Measurements from ENCODE around the gene CACNA1B. TPM values are rescaled to one million over a fixed set of nuclear protein-coding genes. Genes with fewer than 3 reads are reported as not detected.

Gene CACNA1B
- total and polyA plus RNA-seq, 11 donors: 0.03 to 0.25 (median 0.13) TPM

DNA sequence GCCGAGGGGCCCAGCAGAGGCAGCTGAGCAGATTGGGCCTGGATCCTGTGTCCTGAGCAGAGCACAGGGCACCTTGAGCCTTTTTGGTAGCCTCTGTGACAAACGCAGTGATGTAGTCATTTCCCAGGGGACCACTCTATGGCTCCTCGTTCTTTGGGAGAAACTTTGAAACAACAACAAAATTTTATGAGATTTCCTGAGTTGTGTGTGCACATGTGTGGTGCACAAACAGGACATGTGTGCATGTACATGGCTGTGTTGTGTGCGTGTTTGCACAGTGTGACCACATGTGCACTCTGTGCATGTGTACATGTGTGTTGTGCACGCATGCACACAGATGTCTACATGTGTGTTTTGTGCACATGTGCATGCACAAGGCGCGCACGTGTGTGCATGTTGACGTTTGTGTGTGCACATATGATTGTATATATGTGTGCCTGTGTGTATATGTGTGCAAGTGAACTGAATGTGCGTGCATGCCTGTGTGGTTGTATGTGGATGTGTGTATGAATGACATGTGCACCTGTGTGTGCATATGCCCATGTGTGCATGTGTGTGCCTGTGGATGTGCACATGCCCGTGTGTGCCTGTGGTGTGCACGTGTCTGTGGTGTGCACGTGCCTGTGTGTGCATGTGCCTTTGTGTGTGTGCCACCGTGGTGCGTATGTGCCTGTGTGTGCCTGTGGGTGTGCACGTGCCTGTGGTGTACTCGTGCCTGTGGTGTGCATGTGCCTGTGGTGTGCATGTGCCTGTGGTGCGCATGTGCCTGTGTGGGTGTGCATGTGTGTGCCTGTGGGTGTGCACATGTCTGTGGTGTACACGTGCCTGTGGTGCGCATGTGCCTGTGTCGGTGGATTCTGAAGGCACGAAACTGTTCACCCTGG lies 221.6 kb downstream of the CACNA1B start:
- no peak for TF ChIP-seq POLR2A (IDR thresholded peaks at IDR 0.05)
- TF ChIP-seq, protein P1, sequence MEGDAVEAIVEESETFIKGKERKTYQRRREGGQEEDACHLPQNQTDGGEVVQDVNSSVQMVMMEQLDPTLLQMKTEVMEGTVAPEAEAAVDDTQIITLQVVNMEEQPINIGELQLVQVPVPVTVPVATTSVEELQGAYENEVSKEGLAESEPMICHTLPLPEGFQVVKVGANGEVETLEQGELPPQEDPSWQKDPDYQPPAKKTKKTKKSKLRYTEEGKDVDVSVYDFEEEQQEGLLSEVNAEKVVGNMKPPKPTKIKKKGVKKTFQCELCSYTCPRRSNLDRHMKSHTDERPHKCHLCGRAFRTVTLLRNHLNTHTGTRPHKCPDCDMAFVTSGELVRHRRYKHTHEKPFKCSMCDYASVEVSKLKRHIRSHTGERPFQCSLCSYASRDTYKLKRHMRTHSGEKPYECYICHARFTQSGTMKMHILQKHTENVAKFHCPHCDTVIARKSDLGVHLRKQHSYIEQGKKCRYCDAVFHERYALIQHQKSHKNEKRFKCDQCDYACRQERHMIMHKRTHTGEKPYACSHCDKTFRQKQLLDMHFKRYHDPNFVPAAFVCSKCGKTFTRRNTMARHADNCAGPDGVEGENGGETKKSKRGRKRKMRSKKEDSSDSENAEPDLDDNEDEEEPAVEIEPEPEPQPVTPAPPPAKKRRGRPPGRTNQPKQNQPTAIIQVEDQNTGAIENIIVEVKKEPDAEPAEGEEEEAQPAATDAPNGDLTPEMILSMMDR (IDR thresholded peaks at IDR 0.05): no peak
- Histone ChIP-seq H3K4me3 (no peak overlapping the region), H3K4me1 (peaks cover 0 to 3% (median 0%) of the 10 kb centered on the region in 12 donors), H3K9me3 (peaks cover 0 to 8% (median 0%) of the 10 kb centered on the region in 12 donors), H3K27ac (no peak overlapping the region), H3K27me3 (peaks cover 0 to under 1% (median 0%) of the 10 kb centered on the region in 9 donors), H3K36me3 (no peaks in the 10 kb centered on the region)
- intact Hi-C loops (cut with DNase I): no loop called here
- 90 to 93% (median 92%) methylated on average over 21 to 22 of the region's 22 CpGs for WGBS, 4 donors
- ATAC-seq: peak in 1 of 4 donors; percentile 16
- peak in 2 of 5 donors; percentile 17 to 28 for DNase-seq

DNA sequence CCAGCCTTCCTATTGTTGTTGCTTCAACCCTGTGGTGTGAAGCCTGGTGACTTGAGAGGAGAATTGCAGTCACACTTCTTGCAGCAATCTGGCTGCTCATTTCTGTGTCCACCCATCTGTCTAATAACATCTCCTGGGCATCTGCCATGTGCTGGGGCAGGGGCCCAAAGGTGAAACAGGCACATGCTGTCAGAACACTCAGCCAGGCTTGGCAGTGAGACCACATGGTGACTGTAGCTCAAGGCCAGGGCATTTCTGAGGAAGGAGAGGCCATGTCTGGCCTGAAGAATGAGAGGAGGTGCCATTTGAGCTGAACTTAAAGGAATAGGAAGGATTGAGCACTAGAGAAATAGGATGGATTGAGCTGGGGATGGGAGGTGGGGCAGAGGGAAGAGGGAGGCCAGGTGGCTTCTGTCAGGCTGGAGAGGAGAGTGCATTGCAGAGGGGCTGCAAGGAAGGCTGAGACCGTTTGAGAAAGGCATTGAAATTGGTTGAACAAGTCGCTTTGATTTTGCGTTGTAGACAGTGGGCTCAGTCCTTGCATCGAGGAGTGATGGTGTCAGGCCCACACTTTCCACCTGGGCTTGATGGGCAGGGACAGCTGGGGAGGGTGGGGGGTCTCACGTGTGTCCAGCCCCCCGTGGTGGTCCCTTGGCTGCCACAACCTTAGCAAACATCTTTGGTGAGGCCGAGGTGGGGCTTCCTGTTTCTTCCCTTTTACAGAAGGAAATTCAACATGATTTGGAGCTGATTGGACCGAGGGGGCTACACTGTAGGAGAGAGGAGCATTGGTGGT lies 222.4 kb downstream of the CACNA1B start:
- Histone ChIP-seq H3K9me3 (peaks cover 0 to 3% (median 0%) of the 10 kb centered on the region in 12 donors), H3K4me1 (peaks cover 0 to 3% (median 0%) of the 10 kb centered on the region in 12 donors), H3K4me3 (no peak overlapping the region), H3K27ac (no peak overlapping the region), H3K27me3 (peaks cover 0 to 6% (median 0%) of the 10 kb centered on the region in 9 donors), H3K36me3 (no peaks in the 10 kb centered on the region)
- DNase-seq (peak in 3 of 5 donors; percentile 26 to 57 (median 37)), ATAC-seq (peak in 3 of 4 donors; percentile 33 to 70 (median 38))
- WGBS, 4 donors: 45 to 70% (median 61%) methylated on average over 8 of the region's 8 CpGs
- intact Hi-C loops (cut with DNase I): loop anchor here in 2 of 10 donors (2.0 to 10.0 kb wide), 2 partner anchors 425 to 427 kb away; no protein-coding TSS in a partner anchor
- TF ChIP-seq POLR2A (IDR thresholded peaks at IDR 0.05): no peak
- TF ChIP-seq, protein P1 (IDR thresholded peaks at IDR 0.05): no peak

- peaks cover 0 to 3% (median 0%) of the 10 kb centered on the region in 12 donors for H3K4me1 ChIP-seq
- H3K36me3 ChIP-seq: no peaks in the 10 kb centered on the region
- peak in 1 of 5 donors; percentile 23 for DNase-seq
- peaks cover 0 to 8% (median 0%) of the 10 kb centered on the region in 9 donors for H3K27me3 ChIP-seq
- H3K9me3 ChIP-seq: no peaks in the 10 kb centered on the region
- peak in 1 of 4 donors; percentile 33 for ATAC-seq
- 72 to 76% (median 75%) methylated on average over 26 to 30 of the region's 30 CpGs for WGBS, 4 donors
- H3K27ac ChIP-seq: no peak overlapping the region
- no peak overlapping the region for H3K4me3 ChIP-seq
- TF ChIP-seq, protein P1 (IDR thresholded peaks at IDR 0.05): peak in 7 of 12 donors; percentile 9 to 42 (median 33)
- TF ChIP-seq POLR2A (IDR thresholded peaks at IDR 0.05): no peak
- intact Hi-C loops (cut with DNase I): loop anchor here in 2 of 10 donors (2.0 to 10.0 kb wide), 2 partner anchors 426 to 428 kb away; no protein-coding TSS in a partner anchor
These were observed 223.2 kb downstream of the CACNA1B start for GRCh38 chr9:138100711-138101350.
